GM18870 (cell line): Measurements from ENCODE around the gene REXO1.

Experiments used
- ATAC-seq: cut with Tn5 transposase; IDR thresholded peaks from one replicate; pipeline ENCODE4 v1.9.1; 2021; ENCODE audit warnings: moderate library complexity; ENCODE audit not compliant: unreplicated experiment

Gene REXO1

DNA sequence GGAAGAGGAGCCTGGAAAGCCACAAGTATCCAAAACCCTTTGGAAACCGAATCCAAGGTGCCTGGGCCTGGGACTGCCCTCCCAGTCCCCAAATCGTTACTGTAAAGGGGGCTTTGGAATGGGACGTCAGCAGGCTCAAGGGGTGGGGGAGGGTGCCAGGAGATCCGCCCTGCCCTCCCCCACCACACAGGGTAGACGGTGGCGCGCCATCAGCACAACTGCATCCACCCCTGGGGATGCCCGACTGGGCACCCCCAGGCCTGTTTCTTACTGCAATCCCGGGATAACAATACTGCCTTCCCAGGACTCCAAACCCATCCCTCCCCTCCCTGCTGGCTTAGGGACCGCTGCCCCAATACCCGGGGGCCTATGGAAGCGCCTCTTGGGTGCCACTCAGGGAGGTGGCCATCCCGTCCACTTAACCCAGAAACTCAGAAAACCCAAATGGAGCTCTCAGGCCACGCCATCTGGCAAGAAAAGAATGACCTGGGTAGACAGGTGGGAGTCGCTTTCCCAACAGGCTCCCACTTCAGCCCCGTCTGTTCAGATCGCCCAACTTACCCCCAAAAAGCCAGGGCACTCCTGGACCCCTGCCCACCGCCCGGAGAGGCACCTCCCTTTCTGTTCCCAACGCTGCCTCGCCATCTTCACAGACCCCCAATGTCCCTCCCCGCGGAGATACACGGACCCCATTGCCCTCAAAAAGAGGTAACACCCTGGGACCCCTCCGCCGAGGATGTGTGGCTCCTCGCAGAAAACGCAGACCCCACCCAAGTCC lies 12.7 kb upstream of the REXO1 start:
- no peak for ATAC-seq

DNA sequence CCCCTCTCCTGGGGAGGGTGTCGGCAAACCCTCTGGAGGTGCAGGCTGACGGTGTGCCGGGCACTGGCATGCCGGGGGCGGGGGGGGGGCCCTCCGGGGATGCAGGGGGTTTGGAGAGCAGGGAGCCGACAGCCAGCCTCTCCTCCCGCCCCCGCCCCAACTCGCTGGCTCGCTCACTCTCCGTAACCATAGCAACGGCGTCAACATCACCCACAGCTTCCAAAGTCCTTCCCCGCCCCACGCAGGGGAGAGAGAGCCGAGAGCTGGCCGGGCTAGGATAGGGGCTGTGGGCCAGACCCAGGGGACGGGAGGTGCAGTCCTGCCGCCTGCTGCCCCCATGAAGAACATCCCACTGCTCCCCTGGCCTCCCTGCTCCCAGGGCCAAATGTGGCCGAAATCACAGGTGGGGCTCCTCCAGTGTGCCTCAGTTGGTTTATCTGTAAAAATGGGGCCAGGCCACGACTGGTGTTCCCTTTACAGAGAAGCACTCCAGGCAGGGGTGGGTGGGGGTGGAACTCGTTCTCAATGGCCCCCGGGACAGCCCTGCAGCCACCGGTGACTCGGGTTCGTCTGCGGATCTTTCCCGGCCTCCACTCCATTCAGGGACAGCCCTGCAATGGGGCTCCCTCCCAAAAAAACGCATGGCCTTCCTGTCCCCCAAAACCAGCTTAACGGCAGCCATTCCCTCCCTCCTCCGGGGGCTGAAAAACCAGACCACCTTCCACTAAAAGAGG lies 11.9 kb upstream of the REXO1 start:
- no peak for ATAC-seq

DNA sequence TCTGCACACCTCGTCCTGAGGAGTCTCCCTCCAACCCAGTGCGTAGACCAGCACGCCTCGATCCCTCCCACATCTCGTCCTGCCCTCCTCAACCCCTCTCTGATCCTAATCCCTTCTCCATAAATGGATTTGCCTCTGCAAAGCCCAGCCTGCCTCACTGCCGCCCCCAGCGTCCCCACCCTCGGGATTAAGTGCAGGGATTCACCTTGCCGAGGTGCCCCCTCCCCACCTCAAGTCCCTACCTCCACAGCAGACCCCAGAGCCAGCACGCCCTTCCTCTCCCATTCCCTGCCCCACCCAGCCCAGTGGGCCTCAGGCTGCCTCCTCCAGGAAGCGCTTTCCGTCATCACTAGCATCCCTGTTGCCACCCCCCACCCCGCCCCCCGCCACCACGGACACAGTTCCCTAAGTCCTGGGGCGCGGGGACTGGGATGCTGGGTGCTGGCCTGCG lies 11.1 kb upstream of the REXO1 start:
- no peak for ATAC-seq

DNA sequence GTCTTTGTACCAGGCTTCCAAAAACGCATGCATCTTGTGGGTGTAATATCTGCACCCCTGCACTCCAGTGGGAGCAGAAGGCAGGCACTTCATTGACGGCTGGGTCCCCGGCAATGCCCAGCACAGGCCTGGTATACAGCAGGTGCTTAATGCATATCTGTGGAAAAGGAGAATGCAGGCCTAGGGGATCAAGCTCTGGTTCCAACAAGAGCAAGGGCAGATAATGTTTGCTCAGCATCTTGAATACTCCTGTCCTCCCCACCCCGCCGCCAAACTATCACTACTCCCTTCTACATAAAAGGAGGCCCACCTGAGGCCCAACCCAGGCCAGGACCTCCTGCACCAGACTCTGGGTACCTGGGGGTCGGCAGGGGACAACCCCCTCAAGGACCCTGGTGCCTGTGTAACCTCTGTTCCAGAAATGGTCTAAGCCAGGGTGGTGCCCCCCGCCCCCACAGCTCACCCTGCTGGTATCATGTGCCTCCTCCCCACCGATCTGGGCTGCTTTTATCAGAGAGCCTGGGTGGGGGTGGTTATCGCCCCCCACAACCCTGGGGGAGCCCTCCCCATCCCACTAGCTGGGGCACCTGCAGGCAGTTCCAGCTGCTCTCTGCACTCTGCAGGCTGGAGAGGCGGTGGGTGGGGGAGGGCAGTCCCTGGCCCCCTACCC lies 10.3 kb upstream of the REXO1 start:
- no peak for ATAC-seq

DNA sequence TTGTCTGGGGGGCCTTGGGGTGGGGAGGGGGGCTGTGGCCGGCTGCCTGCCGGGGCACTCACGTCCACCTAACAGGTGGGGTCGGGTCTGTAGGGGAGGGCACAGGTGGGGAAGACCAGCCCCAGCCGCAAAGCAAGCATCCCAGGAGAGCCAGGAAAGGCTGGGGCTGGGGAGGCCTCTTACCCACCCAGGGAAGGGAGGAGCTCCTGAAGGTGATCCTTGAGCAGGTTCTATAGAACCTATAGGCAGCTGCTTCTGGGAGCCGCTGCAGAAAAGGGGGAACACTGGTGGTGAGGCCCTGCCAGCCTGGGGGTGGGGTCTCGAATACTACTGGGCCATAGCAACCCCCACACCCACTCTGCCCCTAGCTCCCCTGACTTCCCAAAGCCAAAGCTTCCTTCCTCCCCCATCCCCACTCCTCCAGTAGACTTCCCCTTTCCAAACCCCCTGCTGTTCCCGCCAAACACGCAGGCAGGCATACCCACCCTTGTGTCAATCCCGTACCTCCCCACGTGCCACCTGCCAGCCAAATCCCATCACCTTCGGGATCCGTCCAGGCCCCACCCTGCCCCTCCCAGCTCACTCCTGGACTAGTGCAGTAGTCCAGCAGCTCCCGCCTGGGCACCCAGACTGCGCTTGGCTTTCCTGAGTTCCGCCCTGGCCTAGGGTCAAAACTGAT lies 9.5 kb upstream of the REXO1 start:
- ATAC-seq: no peak

DNA sequence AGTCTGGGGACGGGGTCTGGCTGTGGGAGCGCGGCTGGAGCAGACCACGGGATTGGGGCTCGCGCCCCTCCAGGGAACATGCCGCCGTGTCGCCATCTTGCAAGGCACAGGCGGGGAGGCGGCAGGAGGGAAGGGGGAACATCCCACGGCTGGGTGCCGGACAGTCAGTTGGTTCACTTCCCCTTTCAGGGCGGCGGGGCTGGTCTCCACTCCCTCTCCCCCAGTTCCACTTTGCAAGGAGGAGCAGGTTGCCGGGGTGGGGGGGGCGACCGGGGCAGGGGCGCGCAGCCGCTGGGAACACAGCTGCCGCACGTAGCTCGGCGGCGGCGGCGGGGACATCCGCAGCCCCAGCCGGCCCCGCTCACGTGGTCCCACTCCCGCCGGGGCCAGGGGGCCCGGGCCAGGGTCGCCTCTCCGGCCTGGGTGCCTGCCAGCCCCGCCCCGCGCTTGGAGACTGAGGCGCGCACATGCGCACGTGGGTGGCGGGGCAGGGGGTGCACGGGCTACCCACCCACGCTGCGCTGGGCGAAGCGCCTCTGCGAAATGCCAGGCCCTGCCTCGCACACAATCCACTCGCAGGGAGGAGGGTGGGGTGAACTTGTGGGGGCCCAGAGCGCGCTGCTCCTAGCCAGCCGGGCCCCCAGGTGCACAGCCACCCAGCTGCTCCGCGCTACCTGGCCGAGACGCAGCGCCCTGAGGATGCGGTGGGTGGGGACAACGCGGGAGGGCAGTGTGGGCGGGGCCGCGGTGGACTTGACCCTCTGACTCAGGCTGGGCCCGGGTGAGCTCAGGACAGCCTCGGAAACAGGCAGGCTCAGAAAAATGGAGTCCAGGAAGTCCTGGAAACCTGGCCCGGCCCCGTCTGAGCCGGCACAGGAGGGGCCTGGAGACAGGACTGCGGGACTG lies 8.7 kb upstream of the REXO1 start:
- ATAC-seq: no peak

DNA sequence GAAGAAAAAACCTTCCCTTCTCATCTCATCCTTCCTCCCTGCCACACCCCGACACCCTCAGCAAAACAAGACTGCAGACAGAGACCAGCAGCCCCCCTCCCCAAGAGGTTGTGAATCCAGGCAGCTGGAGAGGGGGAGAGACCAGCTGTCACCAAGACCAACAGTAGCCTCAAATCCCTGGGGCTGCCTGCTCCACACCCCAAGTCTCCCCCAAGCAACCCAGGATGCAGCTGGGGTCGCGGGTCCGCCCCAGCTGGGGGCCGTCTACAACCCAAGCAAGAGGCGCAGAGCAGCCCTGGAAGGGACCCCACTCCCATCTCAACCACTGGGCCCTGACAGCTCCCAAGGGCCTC lies 8.0 kb upstream of the REXO1 start:
- no peak for ATAC-seq

DNA sequence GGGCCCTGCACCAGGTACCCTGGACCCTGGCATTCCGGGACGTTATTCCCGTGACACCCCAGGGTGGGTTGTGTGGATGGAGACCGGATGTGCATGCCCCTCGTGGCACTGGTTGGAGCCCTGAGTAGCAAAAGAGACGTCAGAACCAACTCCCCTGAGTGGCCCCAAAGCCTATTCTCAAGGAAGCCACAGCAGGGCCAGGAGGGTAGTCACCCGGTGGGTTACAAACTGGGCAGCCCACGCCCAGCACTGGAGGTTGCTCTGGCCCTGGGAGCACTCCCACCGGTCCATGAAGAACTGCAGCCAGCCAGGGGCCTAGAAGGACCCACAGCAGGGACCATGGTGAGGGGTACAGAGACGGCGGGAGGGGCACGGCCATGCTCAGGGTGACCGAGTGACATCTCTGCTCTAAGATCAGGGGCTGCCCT lies 7.6 kb upstream of the REXO1 start:
- ATAC-seq: no peak

DNA sequence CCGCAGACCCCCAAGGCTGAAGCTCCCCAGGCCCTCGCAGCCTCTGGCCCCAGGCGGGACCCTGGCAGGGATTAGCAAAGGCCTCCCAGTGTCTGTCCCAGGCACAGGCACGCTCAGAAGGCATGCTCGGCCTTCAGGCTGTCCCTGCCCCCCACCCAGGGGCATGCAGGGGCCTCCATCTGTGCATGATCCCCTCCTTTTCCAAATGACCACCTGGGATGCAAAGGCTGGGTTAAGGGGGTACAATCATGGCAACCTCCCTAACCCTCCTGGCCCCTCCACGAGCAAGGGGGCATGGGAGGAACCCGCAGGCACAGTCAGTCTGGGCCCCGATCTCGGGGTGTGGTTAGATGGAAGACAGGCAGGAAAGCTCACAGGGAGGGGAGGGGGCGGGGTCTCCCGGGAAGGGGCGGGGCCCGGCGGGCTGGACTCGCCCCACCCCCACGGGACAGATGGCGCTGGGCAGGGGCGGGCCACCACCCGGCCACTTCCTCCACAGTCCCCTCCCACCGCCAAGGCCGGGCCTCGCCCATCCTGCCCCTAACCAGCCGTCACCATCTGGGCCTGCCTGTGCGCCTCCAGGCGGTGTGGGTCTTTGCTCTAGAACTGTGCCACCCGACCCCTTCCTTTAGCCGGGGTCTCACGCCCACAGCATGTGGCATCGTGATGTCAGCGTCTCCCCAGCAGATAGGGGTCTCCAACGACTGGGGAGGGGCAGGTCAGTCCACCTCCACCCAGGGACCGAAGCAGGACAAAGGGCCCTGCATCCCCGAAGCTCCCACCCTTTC lies 7.0 kb upstream of the REXO1 start:
- no peak for ATAC-seq

DNA sequence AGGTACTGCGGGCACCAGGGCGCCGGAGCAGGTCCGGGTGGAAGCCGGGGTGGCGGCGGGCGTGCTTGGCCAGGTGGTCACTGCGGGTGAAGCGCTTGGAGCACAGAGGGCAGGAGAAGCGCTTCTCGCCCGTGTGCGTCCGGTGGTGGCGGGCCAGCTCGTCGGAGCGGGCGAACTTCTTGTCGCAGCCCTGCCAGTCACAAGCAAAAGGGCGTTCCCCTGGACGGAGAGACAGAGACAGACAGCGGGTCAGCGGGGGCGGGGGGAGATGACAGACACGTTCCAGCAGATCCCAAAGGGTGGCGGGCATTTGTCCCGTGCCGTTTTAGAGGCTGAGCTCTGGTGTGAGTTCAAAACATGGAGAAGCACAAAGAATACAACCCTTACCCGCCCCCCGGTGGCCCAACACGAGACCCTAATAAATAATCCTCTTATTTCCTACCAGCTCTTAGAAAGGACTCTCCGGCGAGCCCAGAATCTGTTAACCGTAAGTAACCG lies 6.3 kb upstream of the REXO1 start:
- no peak for ATAC-seq

DNA sequence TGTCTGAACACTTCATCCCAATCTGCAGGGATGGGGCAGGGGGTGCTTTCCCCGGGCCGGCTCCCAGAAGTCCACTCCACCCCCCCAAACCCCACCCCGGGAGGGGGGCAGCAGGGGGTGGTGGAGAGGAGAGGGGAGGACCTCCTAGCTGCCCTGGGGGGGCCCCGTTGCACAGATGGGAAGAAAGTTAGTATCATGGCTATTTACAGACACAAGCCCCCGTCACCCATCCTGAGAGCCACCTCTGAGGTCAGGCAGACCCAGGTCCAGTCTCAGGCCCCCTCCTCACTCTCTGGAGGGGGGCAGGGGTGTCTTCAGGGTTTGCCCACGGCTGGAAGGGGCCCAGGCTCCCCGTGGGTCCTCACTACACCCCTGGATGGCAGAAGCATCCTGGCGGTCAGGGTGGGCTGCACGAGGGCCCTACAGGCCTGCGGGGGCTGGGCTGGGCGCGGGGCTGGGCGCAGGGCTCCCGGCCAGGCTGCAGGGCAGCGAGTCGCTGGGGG lies 5.8 kb upstream of the REXO1 start:
- ATAC-seq: no peak

DNA sequence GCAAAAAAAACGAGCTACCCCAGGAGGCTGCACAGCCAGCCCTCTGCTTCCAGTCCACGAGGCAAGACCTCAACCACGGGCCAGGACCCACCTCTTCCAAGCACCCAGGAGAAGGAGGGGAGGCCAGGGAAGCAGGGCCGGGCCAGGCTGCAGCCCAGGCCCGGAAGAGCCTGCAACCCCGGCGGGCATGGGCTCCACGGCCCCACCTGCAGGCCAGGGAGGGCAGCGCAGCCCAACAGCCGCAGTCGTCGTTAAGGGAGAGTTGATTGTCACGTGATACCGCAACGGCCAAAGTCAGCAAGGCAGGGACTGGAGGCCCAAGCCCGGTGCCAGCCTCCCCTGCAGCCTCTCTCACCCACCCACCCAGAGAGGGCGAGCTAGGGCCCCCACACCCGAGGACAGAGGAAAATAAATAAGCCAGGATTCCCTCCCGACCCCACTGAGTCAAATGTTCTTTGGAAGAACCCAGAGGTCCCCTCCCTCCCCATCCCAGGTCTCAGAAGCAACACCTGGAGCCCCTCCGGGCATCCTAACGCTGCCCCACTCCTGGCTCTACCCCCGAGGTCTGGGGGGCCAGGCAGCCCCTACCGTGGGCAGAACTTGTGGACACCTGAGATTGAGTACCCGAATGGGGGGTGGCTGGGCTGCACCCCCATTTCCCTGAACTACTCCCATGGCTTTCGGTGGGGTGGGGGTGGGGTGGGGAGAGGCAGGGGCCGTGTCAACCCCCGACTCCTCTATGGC lies 5.2 kb upstream of the REXO1 start:
- ATAC-seq: no peak

DNA sequence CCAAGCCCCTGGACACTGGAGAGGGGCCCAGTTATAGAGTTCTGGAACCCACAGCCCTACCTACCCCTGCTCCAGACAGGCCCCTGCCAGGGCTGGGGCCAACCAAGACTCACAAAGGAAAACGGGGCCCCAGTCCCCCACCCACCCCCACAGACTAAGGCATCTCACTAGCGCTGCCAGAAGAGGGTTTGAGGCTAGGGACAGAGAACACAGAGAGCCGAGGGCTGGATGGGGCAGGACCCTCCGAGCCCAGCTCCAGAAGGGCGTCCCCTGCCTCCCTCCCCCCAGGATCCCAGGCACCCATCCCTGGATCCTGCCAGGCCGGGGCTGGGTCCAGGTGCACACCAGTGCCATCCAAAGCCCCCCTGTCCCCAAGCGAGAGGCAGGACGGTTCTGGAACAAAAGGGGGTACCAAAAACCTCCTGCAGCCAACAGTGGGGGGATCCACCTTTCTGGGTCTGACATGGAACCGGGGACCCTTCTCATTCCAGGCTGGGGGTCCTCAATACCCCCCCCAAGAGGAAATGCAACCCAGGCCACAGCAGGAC lies 4.4 kb upstream of the REXO1 start:
- no peak for ATAC-seq

DNA sequence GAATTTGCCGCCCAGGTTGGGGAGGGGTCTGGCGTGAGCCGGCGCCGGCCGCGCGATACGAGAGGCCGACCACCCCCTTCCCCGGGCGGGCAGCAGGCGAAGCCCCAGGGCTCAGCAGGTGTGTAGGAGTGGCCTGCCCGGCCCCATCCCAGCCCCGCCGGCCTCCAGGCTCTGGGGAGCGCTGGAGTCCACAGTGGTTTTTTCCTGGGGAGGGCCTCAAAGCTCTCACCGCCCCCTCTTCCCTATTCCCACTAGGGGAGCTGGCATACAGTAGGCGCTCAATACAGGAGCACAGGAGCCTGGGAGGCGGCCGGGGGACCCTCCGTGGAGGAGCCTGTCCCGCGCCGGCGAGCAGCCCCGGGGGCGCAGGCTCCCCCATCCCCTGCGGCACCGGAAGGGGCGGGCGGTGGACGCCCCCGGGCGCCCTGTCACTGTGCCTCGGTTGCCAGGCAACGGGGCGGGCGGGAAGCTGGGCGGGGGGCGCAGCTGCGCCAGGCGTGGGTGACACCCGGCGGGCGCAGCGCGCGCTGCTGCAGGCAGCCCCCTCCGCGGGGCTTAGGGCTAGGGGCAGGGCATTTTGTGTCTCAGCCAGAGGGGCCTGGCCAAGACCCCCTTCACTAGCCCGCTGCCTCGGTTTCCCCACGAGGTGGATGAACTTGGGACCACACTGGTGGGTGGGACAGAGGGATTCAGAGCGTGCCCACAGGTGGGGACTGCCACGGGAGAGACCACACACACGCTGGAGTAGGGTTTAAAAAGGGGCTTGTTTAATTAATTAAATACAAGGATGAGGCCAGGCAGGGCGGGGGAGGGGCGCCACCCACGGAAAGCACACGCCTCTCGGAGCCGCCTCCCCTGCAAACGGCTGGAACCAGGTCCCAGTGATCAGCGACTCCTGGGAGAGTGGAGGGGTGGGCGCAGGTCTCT lies 3.6 kb upstream of the REXO1 start:
- no peak for ATAC-seq

DNA sequence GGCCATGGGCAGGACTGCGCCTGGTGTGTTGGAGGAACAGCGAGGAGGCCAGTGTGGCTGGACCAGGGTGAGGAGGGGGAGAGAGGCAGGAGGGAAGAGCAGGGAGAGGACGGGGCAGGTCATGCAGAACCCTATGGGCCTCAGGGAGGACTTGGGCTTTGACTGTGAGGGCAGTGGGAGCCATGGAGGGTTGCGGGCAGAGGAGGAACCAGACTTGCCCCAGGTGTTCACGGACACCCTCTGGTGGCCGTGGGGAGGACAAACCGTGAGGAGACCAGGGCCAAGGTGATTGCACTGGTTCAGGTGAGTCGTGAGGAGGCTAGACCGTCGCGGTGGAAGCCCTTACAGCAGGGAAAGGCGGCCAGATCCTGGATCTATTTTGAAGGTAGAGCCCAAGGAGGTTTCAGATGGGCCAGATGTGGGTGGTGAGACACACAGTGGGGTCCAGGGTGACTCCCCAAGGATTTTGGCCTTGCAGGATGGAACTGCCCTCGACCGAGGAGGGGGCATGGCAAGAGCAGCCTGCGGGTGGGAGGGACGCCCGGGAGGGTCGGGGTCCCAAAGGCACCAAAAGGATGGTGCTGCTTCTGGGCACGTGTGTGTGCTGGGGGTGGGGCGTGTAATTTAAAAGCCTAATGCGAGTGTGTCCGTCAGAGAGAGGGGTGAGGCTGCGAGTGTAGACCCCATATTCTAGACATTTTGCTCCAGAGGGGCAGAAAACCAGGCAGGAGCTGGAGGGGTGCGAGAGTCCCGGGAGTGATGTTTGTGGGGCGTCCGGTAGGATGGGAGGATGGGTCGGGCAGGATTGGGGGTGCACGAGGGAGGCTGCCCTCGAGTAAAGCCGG lies 2.7 kb upstream of the REXO1 start:
- ATAC-seq: no peak

DNA sequence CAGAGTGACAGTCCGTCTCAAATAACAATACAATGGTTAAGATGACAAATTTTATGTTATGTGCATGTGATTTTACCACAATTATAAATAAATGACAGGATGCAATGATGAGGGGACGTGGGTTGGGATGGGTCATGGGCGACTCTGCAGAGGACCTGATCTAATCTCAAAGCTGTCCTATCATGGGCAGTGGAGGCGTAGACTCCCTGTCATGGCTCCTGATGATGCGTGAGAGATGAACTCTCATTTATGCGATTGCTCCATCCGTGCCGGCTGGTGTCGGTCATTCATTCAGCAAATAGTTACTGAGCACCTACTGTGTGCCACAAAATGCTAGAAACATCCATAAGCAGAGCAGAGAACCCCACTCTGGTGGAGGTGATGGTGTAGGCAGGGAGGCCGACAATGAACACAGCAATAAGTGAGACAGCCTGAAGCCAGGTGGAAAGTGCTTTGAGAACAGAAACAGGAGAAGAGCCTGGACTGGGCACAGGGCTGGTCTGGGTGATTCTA lies 1.7 kb upstream of the REXO1 start:
- ATAC-seq: no peak
